Fibroblast of lung (primary cell): Measurements from ENCODE around the gene OR7D4. TPM values are rescaled to one million over a fixed set of nuclear protein-coding genes. Genes with fewer than 3 reads are reported as not detected.
"Not testable (repeated sequence)": the region's sequence is repeated elsewhere in the genome, so short reads cannot be mapped to it uniquely, and the experiment has no call there.

Experiments used
- DNase-seq, 2 donors: peaks; one replicate each; pipeline versions ENCODE4 v3.0.0 to v3.0.0-alpha.2; 2010; ENCODE audit warnings: low read depth in 2 of 2
- H2AFZ ChIP-seq: 2 replicates; pipeline ENCODE4 v1.5.1; 2012; ENCODE audit warnings: low read length, control low read depth, inconsistent platforms
- H3K27ac ChIP-seq: 2 replicates; pipeline ENCODE4 v1.5.1; 2011; ENCODE audit warnings: low read length, control low read depth; ENCODE audit not compliant: insufficient read depth
- H3K27me3 ChIP-seq: 2 replicates; pipeline ENCODE4 v1.5.1; 2011; ENCODE audit warnings: mild to moderate bottlenecking, low read length; ENCODE audit not compliant: control insufficient read depth, insufficient read depth
- H3K36me3 ChIP-seq: 2 replicates; pipeline ENCODE4 v1.5.1; 2011; ENCODE audit warnings: low read length; ENCODE audit not compliant: control insufficient read depth, insufficient read depth
- H3K4me1 ChIP-seq: 2 replicates; pipeline ENCODE4 v1.5.1; 2011; ENCODE audit warnings: low read length; ENCODE audit not compliant: control insufficient read depth, insufficient read depth; ENCODE audit errors: extremely low read depth
- H3K4me2 ChIP-seq: 2 replicates; pipeline ENCODE4 v1.5.1; 2011; ENCODE audit warnings: low read length, control low read depth; ENCODE audit not compliant: insufficient read depth; ENCODE audit errors: extremely low read depth
- H3K4me3 ChIP-seq, 4 experiments: fragments of 200-600 bp in 1 of 4; sonication (generic) in 1 of 4; replicated peaks in 1 of 4; 2 replicates each; pipeline ENCODE4 v1.5.1; 2011 to 2016; ENCODE audit warnings: low read length in 4 of 4, low read depth in 3 of 4, mild to moderate bottlenecking in 3 of 4, control low read depth in 2 of 4, inconsistent platforms in 1 of 4, mixed read lengths in 1 of 4; ENCODE audit not compliant: insufficient read depth in 1 of 4; ENCODE audit errors: control extremely low read depth in 1 of 4
- H3K79me2 ChIP-seq: 2 replicates; pipeline ENCODE4 v1.5.1; 2012; ENCODE audit warnings: mild to moderate bottlenecking, low read length, inconsistent platforms; ENCODE audit not compliant: control insufficient read depth, insufficient read depth
- H3K9ac ChIP-seq: 2 replicates; pipeline ENCODE4 v1.5.1; 2011; ENCODE audit warnings: mild to moderate bottlenecking, low read length, control low read depth; ENCODE audit not compliant: insufficient read depth
- H3K9me3 ChIP-seq: 2 replicates; pipeline ENCODE4 v1.5.1; 2012; ENCODE audit warnings: low read depth, low read length; ENCODE audit not compliant: control insufficient read depth, insufficient read depth
- H4K20me1 ChIP-seq: 2 replicates; pipeline ENCODE4 v1.5.1; 2011; ENCODE audit warnings: low read length; ENCODE audit not compliant: control insufficient read depth, insufficient read depth; ENCODE audit errors: extremely low read depth
- EZH2 ChIP-seq: IDR thresholded peaks from 2 replicates; pipeline ENCODE4 v1.5.1; 2012; ENCODE audit warnings: low read length, control low read depth, mild to moderate bottlenecking; ENCODE audit errors: missing control alignments
- polyA plus RNA-seq, 2 donors: library from polyadenylated mRNA; depleted of rRNA in 1 of 2; stranded (reverse) in 1 of 2; unstranded in 1 of 2; fragments of >200 nt; gene quantifications; 2 replicates each; pipeline ENCODE4 v1.2.1, GENCODE V29; 2011 to 2012; ENCODE audit warnings: missing spikeins in 1 of 2
- total RNA-seq: library from RNA; depleted of rRNA; stranded (reverse); fragments of >200 nt; gene quantifications from 2 replicates; pipeline ENCODE4 v1.2.1, GENCODE V29; 2014
- TF ChIP-seq, protein P1 (sequence below), 2 donors: IDR thresholded peaks in 1 of 2; conservative IDR thresholded peaks in 1 of 2; 1 replicate in 1 of 2; 2 replicates in 1 of 2; pipeline ENCODE4 v1.5.1; 2011 to 2012; ENCODE audit warnings: low read length in 2 of 2, control low read depth in 1 of 2, inconsistent platforms in 1 of 2, low read depth in 1 of 2, mild to moderate bottlenecking in 1 of 2

The OR7D4 gene
- total and polyA plus RNA-seq, 2 donors (not counting 1 experiment from before 2014, with no cell fraction given): not detected

DNA sequence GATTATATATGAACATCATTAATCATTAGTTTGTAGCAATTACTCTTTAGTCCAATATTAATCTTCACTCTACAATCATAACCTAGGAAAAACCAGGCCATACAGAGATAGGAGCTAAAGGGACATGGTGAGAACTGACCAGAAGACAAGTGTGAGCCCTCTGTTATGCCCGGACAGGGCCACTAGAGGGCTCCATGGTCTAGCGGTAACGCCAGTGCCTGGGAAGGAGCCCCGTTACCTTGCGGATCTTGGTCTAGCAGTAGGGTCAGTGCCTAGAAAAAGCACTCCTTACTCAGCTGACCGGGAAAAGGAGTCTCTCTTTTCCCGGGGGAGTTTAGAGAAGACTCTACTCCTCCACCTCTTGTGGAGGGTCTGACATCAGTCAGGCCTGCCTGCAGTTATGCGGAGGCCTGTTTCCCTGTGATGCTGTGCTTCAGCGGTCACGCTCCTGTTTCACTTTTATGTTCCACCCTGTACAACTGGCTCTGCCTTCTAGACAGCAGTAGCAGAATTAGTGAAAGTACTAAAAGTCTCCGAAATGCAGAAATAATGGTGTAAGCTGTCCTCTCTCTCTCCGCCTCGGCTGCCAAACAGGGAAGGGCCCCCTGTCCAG, 13.8 kb downstream of the OR7D4 start:
- DNase-seq: peak; percentile 39 to 66
- peak overlapping the region; percentile 40 for H3K4me2 ChIP-seq
- H3K4me3 ChIP-seq: peak overlapping the region; percentile 6 to 54 (median 31)
- H3K36me3 ChIP-seq: no peaks in the 10 kb centered on the region
- TF ChIP-seq, protein P1, sequence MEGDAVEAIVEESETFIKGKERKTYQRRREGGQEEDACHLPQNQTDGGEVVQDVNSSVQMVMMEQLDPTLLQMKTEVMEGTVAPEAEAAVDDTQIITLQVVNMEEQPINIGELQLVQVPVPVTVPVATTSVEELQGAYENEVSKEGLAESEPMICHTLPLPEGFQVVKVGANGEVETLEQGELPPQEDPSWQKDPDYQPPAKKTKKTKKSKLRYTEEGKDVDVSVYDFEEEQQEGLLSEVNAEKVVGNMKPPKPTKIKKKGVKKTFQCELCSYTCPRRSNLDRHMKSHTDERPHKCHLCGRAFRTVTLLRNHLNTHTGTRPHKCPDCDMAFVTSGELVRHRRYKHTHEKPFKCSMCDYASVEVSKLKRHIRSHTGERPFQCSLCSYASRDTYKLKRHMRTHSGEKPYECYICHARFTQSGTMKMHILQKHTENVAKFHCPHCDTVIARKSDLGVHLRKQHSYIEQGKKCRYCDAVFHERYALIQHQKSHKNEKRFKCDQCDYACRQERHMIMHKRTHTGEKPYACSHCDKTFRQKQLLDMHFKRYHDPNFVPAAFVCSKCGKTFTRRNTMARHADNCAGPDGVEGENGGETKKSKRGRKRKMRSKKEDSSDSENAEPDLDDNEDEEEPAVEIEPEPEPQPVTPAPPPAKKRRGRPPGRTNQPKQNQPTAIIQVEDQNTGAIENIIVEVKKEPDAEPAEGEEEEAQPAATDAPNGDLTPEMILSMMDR (conservative IDR thresholded peaks at IDR 0.05 in 1 of 2, IDR thresholded peaks at IDR 0.05 in 1 of 2; ENCODE audit: low read depth in 1 of 2, low read length in 2 of 2): peak; percentile 89 to 90
- TF ChIP-seq EZH2: no peak
- H3K27me3 ChIP-seq: no peaks in the 10 kb centered on the region
- no peaks in the 10 kb centered on the region for H3K4me1 ChIP-seq
- no peak overlapping the region for H3K9ac ChIP-seq
- H3K9me3 ChIP-seq: no peaks in the 10 kb centered on the region
- H3K79me2 ChIP-seq: no peaks in the 10 kb centered on the region
- H2AFZ ChIP-seq: peak overlapping the region; percentile 78
- H3K27ac ChIP-seq: no peak overlapping the region
- H4K20me1 ChIP-seq: no peaks in the 10 kb centered on the region

DNA sequence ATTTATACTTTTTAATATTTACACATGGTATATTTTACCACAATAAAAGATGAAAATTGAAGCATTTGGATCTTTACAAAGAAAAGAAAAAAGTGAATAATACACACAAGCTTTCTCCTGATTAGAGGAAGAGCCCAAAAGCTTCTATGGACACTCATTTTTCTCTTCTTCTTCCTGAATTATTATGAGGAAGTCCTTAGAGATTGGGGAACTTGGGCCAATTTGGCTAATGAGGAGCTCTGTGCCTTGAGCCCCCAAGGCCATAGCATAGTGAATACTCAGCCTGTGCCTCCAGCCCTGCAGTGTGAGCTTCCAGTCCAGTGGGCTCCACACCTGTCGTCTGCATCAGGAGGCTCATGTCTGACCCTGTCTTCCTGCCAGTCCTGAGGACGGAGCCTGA, 21.3 kb downstream of the OR7D4 start:
- H3K36me3 ChIP-seq, H4K20me1 ChIP-seq, H2AFZ ChIP-seq, H3K79me2 ChIP-seq, H3K9me3 ChIP-seq, DNase-seq, H3K27ac ChIP-seq, H3K4me2 ChIP-seq, H3K4me3 ChIP-seq, H3K4me1 ChIP-seq, H3K9ac ChIP-seq, H3K27me3 ChIP-seq: not testable (repeated sequence)

DNA sequence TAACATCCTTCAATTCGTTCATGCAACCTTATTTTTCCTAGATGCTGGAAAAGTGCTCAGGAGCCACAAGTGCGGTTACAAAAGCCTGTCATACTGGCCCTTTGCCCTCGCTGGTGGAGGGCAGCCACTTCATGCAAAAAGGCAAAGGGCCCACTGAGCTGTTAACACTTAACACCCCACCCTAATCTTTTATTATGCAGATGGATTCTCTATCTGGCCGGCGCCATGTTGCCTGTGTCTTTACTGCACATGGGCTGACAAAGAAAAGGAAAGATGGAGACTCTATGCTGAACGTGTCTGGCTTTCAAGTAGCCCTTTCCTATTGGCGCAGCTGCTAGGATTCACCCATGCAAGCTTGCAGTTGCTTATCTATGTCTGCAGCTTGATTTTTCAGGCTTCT, 29.9 kb downstream of the OR7D4 start:
- Histone ChIP-seq H3K9me3 (no peaks in the 10 kb centered on the region), H2AFZ (no peak overlapping the region), H3K4me2 (no peak overlapping the region), H3K36me3 (no peaks in the 10 kb centered on the region), H3K4me3 (no peak overlapping the region), H4K20me1 (no peaks in the 10 kb centered on the region), H3K4me1 (no peaks in the 10 kb centered on the region), H3K79me2 (no peaks in the 10 kb centered on the region), H3K27me3 (no peaks in the 10 kb centered on the region), H3K27ac (no peak overlapping the region), H3K9ac (no peak overlapping the region)
- TF ChIP-seq, protein P1 (conservative IDR thresholded peaks at IDR 0.05 in 1 of 2, IDR thresholded peaks at IDR 0.05 in 1 of 2; ENCODE audit: low read depth in 1 of 2, low read length in 2 of 2): no peak
- TF ChIP-seq EZH2: no peak
- no peak for DNase-seq
